ENCODE results near the gene SLC34A2. TPM values are rescaled to one million over a fixed set of nuclear protein-coding genes. Genes with fewer than 3 reads are reported as not detected.

SLC34A2 gene
- total RNA-seq, 2 donors from 2014 or later = 4.2 to 6.4 TPM

DNA sequence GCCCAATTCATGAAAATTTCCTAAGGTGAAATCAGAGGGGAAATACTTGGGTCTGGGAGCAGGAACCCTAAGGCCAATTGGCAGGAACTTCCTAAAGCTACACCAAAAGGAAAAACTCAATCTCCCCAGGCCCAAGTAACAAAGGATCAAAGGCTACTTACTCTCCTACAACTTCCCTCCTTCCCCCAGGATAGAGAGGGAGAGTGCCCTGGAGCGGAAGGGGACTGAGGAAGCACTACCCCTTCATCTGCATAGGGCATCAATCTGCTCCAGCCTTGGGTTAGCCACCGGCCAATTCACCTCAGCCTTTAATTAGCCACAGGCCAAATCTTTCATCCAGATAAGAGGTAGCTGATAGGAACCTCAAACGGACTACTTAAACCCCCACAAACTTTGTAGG lies 55.0 kb downstream of the SLC34A2 start:
- no peak for DNase-seq
- 57 to 67% methylated on average over 3 of the region's 3 CpGs for WGBS, 2 experiments (ENCODE audit: insufficient coverage in 1 of 2, insufficient read length in 1 of 2)
- H3K36me3 Mint-ChIP-seq (ENCODE audit: low read depth) = peaks cover 2% of the 10 kb centered on the region
- H3K9me3 Mint-ChIP-seq = peaks cover 6% of the 10 kb centered on the region
- no peaks in the 10 kb centered on the region for H3K4me1 Mint-ChIP-seq
- H3K9ac ChIP-seq (ENCODE audit: extremely low read depth, low read length, poor library complexity, severe bottlenecking) = no peak overlapping the region
- no peak overlapping the region for H3K4me3 Mint-ChIP-seq
- peaks cover 20% of the 10 kb centered on the region for H3K27me3 Mint-ChIP-seq (ENCODE audit: insufficient read depth)
- no peak for TF ChIP-seq CTCF (conservative IDR thresholded peaks at IDR 0.05)
- H3K4me3 ChIP-seq (ENCODE audit: low read length) = no peak overlapping the region
- no peaks in the 10 kb centered on the region for H3K36me3 ChIP-seq (ENCODE audit: control insufficient read depth, insufficient read depth, low read length)
- no peak overlapping the region for H3K27ac Mint-ChIP-seq
- no peaks in the 10 kb centered on the region for H3K9me3 ChIP-seq (ENCODE audit: control insufficient read depth, low read length)
- H3K27me3 ChIP-seq (ENCODE audit: control insufficient read depth, insufficient read depth, low read length, poor library complexity, severe bottlenecking) = peaks cover 27% of the 10 kb centered on the region
- no peaks in the 10 kb centered on the region for H3K4me1 ChIP-seq (ENCODE audit: control insufficient read depth, insufficient read depth, low read length)
- H3K27ac ChIP-seq (ENCODE audit: low read depth, low read length) = no peak overlapping the region

- Mint-ChIP-seq H3K27me3 (ENCODE audit: insufficient read depth) (peaks cover 19% of the 10 kb centered on the region), H3K36me3 (ENCODE audit: low read depth) (peaks cover 2% of the 10 kb centered on the region), H3K4me3 (no peak overlapping the region), H3K27ac (no peak overlapping the region), H3K4me1 (no peaks in the 10 kb centered on the region), H3K9me3 (peaks cover 6% of the 10 kb centered on the region)
- Histone ChIP-seq H3K4me1 (ENCODE audit: control insufficient read depth, insufficient read depth, low read length) (no peaks in the 10 kb centered on the region), H3K9me3 (ENCODE audit: control insufficient read depth, low read length) (no peaks in the 10 kb centered on the region), H3K9ac (ENCODE audit: extremely low read depth, low read length, poor library complexity, severe bottlenecking) (no peak overlapping the region), H3K27ac (ENCODE audit: low read depth, low read length) (no peak overlapping the region), H3K36me3 (ENCODE audit: control insufficient read depth, insufficient read depth, low read length) (no peaks in the 10 kb centered on the region), H3K27me3 (ENCODE audit: control insufficient read depth, insufficient read depth, low read length, poor library complexity, severe bottlenecking) (peaks cover 30% of the 10 kb centered on the region), H3K4me3 (ENCODE audit: low read length) (no peak overlapping the region)
- 100% methylated on average over 2 of the region's 2 CpGs; no CpG with 5 or more reads in 1 of the 2 experiments for WGBS, 2 experiments (ENCODE audit: insufficient coverage in 1 of 2, insufficient read length in 1 of 2)
- no peak for TF ChIP-seq CTCF (conservative IDR thresholded peaks at IDR 0.05)
- DNase-seq = no peak
These were observed 57.0 kb downstream of the SLC34A2 start for GRCh38 chr4:25712611-25713010.

- Mint-ChIP-seq H3K4me1 (no peaks in the 10 kb centered on the region), H3K27me3 (ENCODE audit: insufficient read depth) (peaks cover 19% of the 10 kb centered on the region)
- 99% methylated on average over 4 of the region's 4 CpGs; no CpG with 5 or more reads in 1 of the 2 experiments for whole genome bisulfite sequencing, 2 experiments (ENCODE audit: insufficient coverage in 1 of 2, insufficient read length in 1 of 2)
These were observed 58.2 kb downstream of the SLC34A2 start for GRCh38 chr4:25713812-25714211.

More at GRCh38 chr4:25713812-25714211, 58.2 kb downstream of the SLC34A2 start:
- Histone ChIP-seq H3K4me1 (ENCODE audit: control insufficient read depth, insufficient read depth, low read length) (no peaks in the 10 kb centered on the region), H3K27me3 (ENCODE audit: control insufficient read depth, insufficient read depth, low read length, poor library complexity, severe bottlenecking) (peaks cover 30% of the 10 kb centered on the region), H3K36me3 (ENCODE audit: control insufficient read depth, insufficient read depth, low read length) (no peaks in the 10 kb centered on the region), H3K4me3 (ENCODE audit: low read length) (no peak overlapping the region), H3K27ac (ENCODE audit: low read depth, low read length) (no peak overlapping the region), H3K9me3 (ENCODE audit: control insufficient read depth, low read length) (no peaks in the 10 kb centered on the region), H3K9ac (ENCODE audit: extremely low read depth, low read length, poor library complexity, severe bottlenecking) (no peak overlapping the region)
- Mint-ChIP-seq H3K9me3 (peaks cover 5% of the 10 kb centered on the region), H3K4me3 (no peak overlapping the region), H3K27ac (no peak overlapping the region), H3K36me3 (ENCODE audit: low read depth) (no peaks in the 10 kb centered on the region)
- DNase-seq = no peak
- no peak for TF ChIP-seq CTCF (conservative IDR thresholded peaks at IDR 0.05)
